Superior temporal gyrus (tissue), 1 donor: ENCODE measurements around the gene ACOD1.
A peak's percentile ranks its signal among the peaks of the same experiment; 100 is the strongest.
"Not testable (repeated sequence)": the region's sequence is repeated elsewhere in the genome, so short reads cannot be mapped to it uniquely, and the experiment has no call there.

Source experiments
- DNase-seq: peaks from one replicate; pipeline ENCODE4 v3.0.0-alpha.2; 2016; ENCODE audit errors: extremely low spot score

The ACOD1 gene

DNA sequence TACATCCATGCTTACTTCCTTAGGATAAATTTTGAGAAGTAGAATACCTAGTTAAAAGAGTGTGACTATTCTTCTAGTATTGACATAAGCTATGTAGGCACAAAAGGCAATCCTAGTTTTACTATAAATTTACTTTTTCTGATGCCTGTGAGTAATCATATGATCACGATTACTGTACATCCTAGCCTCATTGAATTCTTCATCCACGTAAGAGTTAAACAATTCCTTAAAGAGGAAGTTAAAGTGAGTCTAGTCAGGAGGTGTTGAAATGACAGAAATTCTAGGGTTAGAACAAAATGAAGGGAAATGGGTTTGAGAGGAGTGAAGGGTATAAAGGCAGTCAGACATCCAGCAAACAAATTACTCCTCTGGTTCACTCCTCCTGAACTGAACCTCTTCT, at the start of gene ACOD1:
TSS of gene ACOD1 (plus strand) at position 363 of the 400 bp plus-strand sequence. CDS start 48 bp downstream, outside the sequence.
- DNase-seq: no peak

DNA sequence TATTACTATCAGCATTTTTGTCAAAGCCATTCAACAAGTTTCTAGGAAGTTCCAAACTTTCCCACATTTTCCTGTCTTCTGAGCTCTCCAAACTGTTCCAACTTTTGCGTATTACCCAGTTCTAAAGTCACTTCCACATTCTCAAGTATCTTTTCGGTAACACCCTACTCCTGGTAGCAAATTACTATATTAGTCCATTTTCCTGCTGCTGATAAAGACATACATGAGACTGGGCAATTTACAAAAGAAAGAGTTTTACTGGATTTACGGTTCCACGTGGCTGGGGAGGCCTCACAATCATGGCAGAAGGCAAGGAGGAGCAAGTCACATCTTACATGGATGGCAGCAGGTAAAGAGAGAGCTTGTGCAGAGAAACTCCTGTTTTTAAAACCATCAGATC, 49.2 kb upstream of the ACOD1 start:
- DNase-seq: not testable (repeated sequence)

DNA sequence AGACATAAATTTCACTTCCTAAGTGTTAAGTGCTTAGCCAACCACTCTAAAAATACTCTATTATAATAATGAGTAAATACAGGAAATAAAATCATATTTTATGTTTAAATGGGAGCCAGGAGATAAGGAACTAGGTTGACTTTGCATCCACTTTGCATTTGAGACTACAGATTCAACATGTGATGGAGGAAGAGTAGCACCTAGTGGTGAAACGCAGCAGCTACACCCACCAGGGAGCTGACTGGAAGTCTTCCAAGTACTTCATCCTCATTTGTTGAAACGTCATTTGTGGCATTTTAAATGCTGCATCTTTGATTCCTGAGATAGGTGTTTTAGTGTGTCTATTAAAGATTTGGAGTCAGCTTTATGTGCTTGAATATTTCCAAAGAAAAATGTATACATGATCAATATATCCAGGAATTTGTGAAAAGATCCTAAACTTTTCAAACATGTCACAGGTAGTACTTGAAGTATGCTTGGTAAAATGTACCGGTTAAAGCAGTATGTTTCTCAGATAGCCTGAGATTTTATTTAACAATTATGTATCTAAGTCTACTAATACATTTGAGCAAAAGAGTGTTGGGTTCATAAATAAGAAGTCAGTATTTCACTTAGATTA, 44.7 kb upstream of the ACOD1 start:
- peak; percentile 93 for DNase-seq

DNA sequence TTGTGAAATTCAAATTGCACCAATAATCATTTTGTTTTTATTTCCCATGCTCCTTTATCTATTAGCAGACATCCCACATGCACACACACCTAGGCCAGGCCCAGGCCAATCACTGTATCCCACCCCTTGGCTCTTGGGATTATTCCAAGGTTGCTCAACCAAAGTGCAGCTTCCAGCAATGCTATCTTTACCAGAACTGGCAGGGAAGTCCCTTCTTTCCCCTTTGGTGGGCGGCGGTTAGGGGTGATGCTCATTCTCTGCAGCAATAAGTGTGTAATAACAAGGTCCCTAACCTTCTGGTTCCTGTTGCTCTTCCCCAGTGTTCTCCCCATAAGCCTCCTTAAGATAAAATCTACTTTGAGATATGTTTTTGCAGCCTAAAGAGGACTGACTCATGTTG, 43.8 kb upstream of the ACOD1 start:
- DNase-seq: no peak

- DNase-seq: no peak
Measured at GRCh38 chr13:76912476-76912875, 35.8 kb upstream of the ACOD1 start.

DNA sequence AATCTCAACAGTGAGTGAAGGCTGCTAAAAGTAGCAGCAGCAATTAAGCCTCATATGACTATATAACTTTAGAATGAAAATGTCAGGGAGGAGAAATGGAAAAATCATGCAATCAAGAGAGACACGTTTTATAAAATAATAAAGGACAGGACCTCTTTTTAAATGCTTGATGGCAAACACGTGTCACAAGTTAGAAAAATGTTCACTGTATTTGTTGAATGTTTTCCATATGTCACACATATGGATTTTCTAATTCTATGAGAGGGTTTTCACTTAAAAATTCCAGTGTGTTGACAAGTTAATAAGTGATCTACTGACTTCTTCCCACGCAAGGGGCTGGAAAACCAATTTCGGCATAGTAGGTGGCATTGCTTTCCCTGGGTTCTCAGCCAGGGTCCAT, 34.4 kb upstream of the ACOD1 start:
- DNase-seq: no peak

DNA sequence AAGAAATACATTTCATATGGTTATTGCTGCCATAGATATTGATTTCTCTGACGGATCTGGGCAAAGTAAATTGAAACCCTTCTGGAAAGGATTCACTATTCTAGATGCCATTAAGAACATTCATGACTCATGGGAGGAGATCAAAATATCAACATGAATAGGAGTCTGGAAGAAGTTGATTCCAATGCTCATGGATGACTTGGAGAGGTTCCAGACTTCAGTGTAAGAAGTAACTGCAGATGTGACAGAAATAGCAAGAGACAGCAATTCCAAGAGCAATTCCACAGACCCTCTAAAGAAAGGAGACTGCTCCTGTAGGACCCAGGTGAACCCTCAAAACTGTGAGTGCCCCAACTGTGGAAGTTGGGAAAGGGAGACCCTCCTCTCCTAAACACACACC, 31.2 kb upstream of the ACOD1 start:
- DNase-seq: no peak

DNA sequence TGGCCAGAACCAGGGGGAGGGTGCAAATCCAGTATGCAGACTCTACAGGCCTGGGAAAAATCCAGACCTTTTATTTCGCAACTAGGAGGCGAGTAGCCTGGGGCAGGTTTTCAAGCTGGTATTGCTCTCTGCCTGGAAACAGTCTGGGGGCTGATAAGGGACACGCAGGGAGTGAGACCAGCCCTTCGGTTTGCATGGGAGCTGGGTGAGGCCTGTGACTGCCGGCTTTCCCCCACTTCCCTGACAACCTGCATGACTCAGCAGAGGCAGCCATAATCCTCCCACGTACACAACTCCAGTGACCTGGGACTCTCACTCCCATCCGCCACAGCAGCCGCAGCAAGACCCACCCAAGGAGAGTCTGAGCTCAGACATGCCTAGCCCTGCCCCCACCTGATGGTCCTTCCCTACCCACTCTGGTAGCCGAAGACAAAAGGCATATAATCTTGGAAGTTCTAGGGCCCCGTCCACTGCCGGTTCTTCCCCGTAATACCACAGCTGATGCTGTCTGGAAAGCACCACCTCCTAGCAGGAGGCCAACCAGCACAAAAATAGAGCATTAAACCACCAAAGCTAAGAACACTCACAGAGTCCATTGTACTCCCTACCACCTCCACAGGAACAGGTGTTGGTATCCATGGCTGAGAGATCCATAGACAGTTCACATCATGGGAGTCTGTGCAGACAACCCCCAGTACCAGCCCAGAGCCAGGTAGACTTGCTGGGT, 30.4 kb upstream of the ACOD1 start:
- not testable (repeated sequence) for DNase-seq

- DNase-seq: no peak
Measured at GRCh38 chr13:76921516-76921915, 26.8 kb upstream of the ACOD1 start.

DNA sequence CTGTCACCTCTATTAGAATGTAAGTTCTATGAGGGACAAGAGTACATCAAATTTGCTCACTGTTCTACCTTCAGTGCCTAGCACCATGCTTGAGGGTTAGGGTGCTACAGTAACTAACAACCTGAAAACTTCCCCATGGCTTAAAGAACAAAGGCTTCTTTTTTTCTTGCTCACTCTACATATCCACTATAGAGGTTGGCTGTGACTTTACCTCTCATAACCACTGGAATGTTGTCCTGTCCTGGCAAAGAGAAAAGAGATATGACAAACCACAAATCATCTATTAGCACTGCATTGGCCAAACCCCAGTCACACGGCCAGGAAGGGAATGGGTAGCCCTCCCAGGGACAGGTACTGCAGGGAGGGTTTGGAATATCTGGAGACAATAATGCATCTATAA, 23.2 kb upstream of the ACOD1 start:
- DNase-seq: no peak

GRCh38 chr13:76927955-76928354, 20.4 kb upstream of the ACOD1 start:
- DNase-seq: no peak

DNA sequence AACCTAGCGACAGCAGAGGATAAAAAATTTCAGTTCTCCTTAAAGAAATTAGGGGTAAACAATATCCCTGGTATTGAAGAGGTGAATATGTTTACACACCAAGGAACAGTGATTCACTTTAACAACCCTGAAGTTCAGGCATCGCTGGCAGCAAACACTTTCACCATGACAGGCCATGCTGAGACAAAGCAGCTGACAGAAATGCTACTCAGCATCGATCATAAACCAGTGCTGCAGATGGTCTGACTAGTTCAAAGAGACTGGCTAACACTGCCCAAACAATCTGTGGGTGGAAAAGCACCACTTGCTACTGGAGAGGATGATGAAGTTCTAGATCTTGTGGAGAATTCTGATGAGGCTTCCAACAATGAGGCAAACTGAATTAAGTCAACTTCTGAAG, 19.9 kb upstream of the ACOD1 start:
- DNase-seq: no peak

- no peak for DNase-seq
Measured at GRCh38 chr13:76929320-76929719, 19.0 kb upstream of the ACOD1 start.

- no peak for DNase-seq
Measured at GRCh38 chr13:76929851-76930374, 18.4 kb upstream of the ACOD1 start.

DNA sequence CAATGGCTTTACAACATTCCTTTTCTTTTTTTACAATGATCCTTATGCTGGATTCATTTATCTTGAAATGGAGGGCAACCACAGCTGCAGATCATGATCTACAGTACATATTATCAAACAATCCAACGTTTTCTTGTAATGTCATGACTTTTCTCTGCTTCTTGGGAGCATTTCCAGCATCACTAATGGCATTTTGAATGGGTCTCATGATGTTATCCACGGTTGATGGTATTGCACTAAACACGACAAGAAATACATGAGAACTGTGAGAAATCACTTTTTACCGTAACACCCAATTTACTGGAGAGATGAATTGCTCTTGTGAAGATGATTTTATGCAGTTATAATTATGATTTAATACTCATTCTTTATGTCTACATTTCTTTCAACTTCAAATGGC, 16.2 kb upstream of the ACOD1 start:
- no peak for DNase-seq

DNA sequence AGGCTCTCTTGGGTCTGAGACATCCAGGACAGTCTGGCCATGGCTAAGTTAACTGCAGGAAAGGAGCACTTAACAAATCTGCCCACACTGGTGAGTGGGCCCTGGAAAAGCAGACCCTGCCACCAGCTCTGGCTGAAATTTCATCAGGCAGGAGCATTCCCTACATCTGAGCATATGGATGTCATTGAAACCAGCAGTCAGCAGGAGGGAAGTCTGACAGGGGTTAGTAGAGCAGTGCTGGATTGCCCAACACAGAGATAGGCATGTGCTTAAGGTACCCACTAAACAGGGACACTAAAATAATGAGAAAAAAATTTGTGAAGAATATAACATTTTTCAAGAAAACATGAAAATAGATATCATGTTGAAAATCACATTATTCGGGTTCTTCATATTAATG, 13.6 kb upstream of the ACOD1 start:
- no peak for DNase-seq

DNA sequence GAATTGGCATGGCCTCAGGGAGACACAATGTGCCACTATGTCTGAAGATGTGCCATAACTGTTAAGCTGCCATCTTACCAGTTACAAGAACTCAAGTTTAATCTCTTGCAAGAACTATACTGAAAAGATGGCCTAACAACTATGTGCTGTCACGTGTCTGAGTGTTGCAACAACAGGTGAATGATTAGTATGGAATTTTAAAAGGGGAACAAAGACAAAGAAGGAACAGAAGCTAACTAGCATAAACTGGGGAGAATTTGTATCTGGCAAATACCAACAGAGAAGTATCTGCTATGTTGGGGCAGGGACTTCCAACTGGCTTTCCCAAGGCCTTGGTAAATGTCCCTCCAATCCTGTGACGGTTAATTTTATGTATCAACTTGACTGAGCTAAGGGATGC, 11.5 kb upstream of the ACOD1 start:
- DNase-seq: no peak

- DNase-seq: no peak
Measured at GRCh38 chr13:76937281-76937820, 11.0 kb upstream of the ACOD1 start.

DNA sequence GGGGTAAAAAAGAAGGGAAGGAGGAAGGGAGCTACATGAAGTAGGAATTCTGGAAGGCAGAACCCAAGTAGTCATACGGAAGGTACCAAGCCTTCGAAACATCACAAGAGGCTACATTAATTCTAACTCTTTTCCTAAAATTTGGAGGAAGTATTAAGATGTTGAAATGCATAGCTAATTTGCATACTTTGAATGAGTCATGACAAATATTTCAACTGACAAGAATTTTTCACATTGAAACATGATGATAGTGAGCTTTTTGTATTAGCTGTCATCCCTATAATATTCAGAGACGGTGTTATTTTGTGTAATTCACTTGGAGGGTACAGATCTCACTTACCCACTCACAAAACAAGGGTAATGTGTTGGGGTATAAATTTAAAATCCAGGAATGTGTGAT, 9.1 kb upstream of the ACOD1 start:
- DNase-seq: no peak

- DNase-seq: no peak
Measured at GRCh38 chr13:76942363-76942762, 5.9 kb upstream of the ACOD1 start.

GRCh38 chr13:76943646-76944045, 4.7 kb upstream of the ACOD1 start:
- no peak for DNase-seq

DNA sequence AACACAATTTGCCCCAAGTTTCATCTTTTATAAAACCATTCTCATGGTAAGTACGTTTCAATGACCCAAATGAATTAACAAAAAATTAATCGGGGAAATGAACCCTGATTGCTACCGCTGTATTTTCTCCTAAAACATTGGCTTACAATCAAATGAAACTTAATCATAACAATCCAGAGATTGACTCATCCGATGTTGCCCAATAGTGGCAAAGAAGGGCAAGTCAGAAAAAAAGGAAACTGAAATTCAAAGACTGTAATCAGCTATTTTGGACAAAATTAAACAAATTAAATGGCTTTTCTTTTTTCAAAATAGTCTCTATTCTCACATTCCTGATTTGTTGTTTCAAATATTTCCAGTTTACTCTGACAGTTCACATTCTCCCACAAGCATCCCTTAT, 3.9 kb upstream of the ACOD1 start:
- no peak for DNase-seq

- DNase-seq: no peak
Measured at GRCh38 chr13:76950101-76950500, 1.8 kb downstream of the ACOD1 start.
